ENCODE measurements around the gene DEGS2.

DEGS2 gene

GRCh38 chr14:100147691-100148464 is 11.6 kb downstream of the DEGS2 start:
- DNase-seq = peak; percentile 31

DNA sequence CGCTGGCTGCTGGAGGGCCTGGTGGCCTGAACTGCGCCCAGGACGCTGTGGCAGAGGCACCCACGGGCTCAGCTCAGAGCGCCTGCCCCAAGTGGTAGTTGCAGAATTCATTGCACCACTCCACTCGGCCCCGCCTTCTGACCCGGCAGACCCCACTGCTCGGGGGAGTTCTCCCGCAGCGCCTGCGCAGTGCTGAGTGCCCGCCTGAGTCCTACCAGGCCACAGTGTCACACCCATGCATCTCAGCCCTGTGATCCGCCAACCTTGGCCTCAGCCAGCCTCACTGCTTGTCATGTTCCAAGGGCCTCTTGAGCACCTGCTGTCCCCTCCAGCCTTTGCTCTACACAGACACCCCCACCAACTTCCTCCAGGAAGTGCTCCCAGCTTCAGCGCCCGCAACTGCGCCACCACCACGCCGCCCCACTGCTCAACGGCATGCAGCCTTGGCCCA is 12.2 kb downstream of the DEGS2 start:
- DNase-seq = peak; percentile 55

- DNase-seq = peak; percentile 55
These were observed 12.8 kb downstream of the DEGS2 start for GRCh38 chr14:100146531-100147091.

DNA sequence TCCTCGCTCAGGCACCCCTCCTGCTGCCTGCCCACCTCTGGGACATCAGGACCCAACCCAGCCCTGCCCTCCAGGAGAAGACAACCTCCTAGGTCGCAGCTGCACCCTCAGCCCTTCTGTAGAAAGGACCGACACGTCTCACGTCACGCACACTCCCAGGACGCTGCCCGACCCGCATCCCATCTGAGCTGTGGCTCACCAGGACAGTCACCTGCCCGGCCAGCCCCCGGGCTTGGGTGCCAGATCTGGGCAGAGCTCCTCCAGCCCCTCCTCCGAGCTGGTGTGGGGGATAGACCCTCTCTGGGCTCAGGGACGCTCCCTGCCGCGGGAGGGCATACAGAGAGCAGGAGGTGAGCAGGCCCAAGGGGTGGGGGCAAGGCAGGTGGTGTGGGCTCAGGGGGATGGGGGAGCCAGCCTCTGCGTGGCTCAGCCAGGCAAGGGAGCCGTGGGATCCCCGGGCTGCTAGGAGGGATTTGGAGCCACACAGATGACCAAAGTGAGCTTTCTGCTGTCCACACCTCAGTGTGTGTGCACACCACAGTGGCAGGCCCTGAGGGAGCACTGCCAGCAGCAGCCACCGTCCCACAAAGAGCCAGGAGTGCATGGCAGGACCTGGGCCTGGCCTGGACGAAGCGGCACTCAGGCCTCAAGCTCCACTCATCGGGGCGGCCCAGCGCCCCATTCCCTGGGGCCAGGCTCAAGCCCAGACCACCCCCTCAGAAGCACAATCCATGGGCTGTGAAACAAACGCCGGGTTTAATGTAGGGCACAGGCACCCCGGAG is 13.6 kb downstream of the DEGS2 start:
- no peak for DNase-seq

- DNase-seq = no peak
These were observed 14.3 kb downstream of the DEGS2 start for GRCh38 chr14:100144996-100145646.

- DNase-seq = no peak
These were observed 14.8 kb downstream of the DEGS2 start for GRCh38 chr14:100144645-100144995.

- no peak for DNase-seq
These were observed 15.5 kb downstream of the DEGS2 start for GRCh38 chr14:100143934-100144333.

GRCh38 chr14:100143523-100143922 is 15.9 kb downstream of the DEGS2 start:
- DNase-seq = no peak

GRCh38 chr14:100142073-100143040 is 17.1 kb downstream of the DEGS2 start:
- no peak for DNase-seq

DNA sequence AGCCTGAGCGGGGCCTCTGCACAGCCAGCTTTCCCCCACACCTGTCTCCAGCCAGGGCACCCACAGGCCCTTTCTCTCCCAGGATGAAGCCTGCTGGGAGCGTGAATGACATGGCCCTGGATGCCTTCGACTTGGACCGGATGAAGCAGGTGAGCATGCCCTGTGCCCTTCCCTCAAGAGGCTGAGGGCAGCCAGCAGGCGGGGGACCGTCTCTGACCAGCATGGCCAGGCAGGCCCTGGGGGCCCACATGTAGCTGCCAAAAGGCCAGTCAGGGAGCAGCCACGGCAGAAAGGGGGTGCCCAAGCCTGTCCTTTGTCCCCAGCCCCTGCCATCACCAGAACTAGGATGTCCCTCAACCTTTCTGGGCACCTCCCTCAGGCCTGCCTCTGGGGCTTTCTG is 18.3 kb downstream of the DEGS2 start:
- DNase-seq = no peak

DNA sequence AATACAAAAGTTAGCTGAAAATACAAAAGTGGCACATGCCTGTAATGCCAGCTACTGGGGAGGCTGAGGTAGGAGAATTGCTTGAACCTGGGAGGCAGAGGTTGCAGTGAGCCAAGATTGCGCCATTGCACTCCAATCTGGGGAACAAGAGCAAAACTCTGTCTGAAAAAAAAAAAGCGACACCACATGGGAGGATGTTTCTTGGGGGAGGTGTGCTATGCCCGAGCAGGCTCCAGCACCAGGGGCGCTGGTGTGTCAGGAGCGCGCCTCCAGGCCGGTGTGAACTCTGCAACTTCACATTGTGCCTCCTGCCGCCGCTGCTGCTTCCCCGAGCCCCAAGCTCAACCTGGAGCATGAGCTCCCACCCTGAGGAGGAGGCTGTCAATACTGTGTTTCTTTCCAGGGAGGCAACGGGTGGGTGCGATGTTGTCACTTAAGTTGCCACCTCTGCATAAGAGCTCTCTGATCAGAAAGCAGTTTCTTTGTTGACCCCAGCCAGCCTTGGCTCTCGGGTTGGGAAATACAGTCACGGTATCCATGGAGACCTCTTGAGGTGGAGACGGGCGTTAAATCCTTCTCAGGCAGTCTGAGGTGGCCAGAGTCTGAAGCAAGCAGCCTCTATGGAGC is 18.9 kb downstream of the DEGS2 start:
- DNase-seq = no peak

GRCh38 chr14:100138955-100139354 is 20.5 kb downstream of the DEGS2 start:
- DNase-seq = no peak

DNA sequence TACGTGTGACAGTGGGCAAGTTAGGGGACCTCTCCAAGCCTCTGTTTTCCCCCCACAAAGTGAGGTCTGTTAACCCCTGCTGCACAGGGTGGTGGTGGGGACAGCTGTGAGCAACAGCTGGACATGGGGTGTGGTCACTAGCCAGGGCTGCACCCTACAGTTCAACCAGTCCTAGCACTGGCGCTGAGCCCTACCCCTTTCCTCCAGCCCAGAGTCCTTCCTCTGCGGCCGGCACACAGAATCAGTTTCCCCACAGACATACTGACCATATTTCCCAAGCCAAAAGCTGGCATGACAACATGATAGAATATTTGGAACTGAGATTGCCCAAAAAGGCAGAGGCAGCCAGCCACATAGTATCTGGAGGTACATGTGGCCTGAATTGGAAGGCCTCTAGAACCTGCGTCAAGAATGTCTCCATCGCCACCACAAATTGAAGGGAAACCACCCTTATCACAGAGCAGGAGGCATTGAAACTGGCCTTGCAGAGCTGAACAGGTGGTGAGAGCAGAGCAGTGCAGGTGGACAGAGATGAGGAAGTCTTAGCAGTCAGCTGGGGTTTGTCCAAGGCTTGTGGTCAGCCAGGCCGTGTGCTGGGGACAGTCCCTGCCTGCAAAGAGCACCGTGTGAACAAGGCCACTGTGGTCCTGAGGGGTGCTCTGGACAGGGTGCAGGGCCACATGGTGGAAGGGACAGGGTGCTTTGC is 21.2 kb downstream of the DEGS2 start:
- no peak for DNase-seq

- no peak for DNase-seq
These were observed 22.3 kb downstream of the DEGS2 start for GRCh38 chr14:100137173-100137572.

DNA sequence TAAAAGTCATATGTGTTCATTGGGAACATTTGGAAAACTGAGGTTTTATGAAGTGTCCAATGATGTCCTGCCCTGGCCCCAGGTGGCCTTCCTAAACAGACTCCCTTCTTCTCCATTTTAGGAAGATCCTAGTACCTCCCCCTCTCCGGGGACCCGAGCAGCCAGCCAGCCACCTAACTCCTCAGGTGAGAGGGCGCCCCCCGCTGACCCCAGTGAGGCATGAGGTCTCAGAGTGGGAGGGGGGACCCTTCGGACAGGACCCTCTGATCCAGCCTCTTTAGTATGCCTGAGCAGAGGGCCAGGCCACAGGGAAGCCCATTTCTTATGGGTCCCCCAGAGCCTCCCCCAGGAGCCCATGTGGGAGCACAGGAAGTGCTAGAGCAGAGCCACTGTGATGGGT is 23.7 kb downstream of the DEGS2 start:
- DNase-seq = no peak

GRCh38 chr14:100135073-100135472 is 24.4 kb downstream of the DEGS2 start:
- no peak for DNase-seq

DNA sequence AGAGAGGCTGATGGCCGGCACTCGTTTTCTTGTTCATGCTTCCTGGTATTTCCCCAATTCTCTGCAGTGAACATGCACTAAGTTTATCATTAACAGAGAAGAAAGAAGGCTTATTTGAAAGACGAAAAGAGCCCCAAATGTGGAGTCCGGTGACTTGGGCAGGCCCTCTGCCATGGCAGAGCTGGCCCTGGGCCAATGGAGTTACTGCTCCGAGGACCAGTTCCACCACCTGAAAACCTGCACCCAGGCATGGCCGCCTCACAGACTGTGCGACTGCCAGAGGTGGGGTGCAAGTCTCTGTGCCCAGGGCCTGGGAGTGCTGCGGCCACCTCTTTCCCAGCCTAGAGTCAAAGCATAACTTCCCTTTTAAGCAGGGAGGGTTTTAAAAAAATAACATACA is 24.9 kb downstream of the DEGS2 start:
- no peak for DNase-seq

GRCh38 chr14:100132903-100133510 is 26.4 kb downstream of the DEGS2 start:
- no peak for DNase-seq

GRCh38 chr14:100132161-100132902 is 27.1 kb downstream of the DEGS2 start:
- DNase-seq = no peak

DNA sequence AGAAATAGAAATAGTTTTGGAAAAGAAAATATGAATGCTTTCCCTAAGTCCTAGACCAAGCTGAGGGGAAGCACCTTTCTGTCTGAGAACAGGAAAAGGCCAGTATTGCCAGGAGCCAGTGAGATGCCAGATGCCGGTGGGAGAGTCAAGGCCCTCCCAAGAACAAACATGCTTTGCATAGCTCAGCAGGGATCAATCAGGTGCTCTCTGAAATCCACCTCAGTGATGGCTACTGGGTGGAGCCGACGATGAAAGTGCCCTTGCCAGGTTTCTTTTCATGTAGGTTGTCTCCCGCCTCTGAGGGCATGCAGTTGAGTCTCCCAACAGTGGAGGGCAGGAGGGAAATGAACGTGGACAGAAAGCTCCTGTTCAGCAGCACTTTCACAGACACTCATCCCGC is 28.3 kb downstream of the DEGS2 start:
- peak; percentile 92 for DNase-seq
